ENCODE data around the gene ALDH9A1.

ALDH9A1 gene

GRCh38 chr1:165650981-165651625 is 47.3 kb downstream of the ALDH9A1 start:
- no peak for DNase-seq (ENCODE audit: low read depth)
- no peak overlapping the region for H3K4me3 ChIP-seq (ENCODE audit: low read length)
- no peak for TF ChIP-seq CTCF (IDR thresholded peaks at IDR 0.05; ENCODE audit: insufficient read depth, low read depth, low read length, missing control alignments)

- DNase-seq (ENCODE audit: low read depth): no peak
- TF ChIP-seq CTCF (IDR thresholded peaks at IDR 0.05; ENCODE audit: insufficient read depth, low read depth, low read length, missing control alignments): no peak
- no peak overlapping the region for H3K4me3 ChIP-seq (ENCODE audit: low read length)
Observed at GRCh38 chr1:165648919-165649572, 49.3 kb downstream of the ALDH9A1 start.

- no peak for DNase-seq (ENCODE audit: low read depth)
Observed at GRCh38 chr1:165647970-165648369, 50.4 kb downstream of the ALDH9A1 start.

GRCh38 chr1:165647517-165647916 is 50.8 kb downstream of the ALDH9A1 start:
- H3K4me3 ChIP-seq (ENCODE audit: low read length): no peak overlapping the region
- DNase-seq (ENCODE audit: low read depth): no peak
- TF ChIP-seq CTCF (IDR thresholded peaks at IDR 0.05; ENCODE audit: insufficient read depth, low read depth, low read length, missing control alignments): no peak

More at GRCh38 chr1:165647970-165648369, 50.4 kb downstream of the ALDH9A1 start:
- H3K4me3 ChIP-seq (ENCODE audit: low read length): no peak overlapping the region
- no peak for TF ChIP-seq CTCF (IDR thresholded peaks at IDR 0.05; ENCODE audit: insufficient read depth, low read depth, low read length, missing control alignments)

- H3K4me3 ChIP-seq (ENCODE audit: low read length): no peak overlapping the region
- peak; percentile 16 for DNase-seq (ENCODE audit: low read depth)
- no peak for TF ChIP-seq CTCF (IDR thresholded peaks at IDR 0.05; ENCODE audit: insufficient read depth, low read depth, low read length, missing control alignments)
Observed at GRCh38 chr1:165645654-165646366, 52.6 kb downstream of the ALDH9A1 start.

GRCh38 chr1:165644064-165644735 is 54.2 kb downstream of the ALDH9A1 start:
- DNase-seq (ENCODE audit: low read depth): peak; percentile 82
- H3K4me3 ChIP-seq (ENCODE audit: low read length): no peak overlapping the region
- no peak for TF ChIP-seq CTCF (IDR thresholded peaks at IDR 0.05; ENCODE audit: insufficient read depth, low read depth, low read length, missing control alignments)

Measured in epithelial cell of esophagus (primary cell).